Sigmoid colon (tissue), 7 donors: Measurements from ENCODE around the gene ATP6V0A1. TPM values are rescaled to one million over a fixed set of nuclear protein-coding genes. Genes with fewer than 3 reads are reported as not detected.
A peak's percentile ranks its signal among the peaks of the same experiment; 100 is the strongest.

Experiments
- DNase-seq: peaks from one replicate; pipeline ENCODE4 v3.0.0-alpha.2; 2019
- H3K27ac ChIP-seq, 4 donors: fragments of 200-600 bp; sonication (generic); one replicate each; pipeline ENCODE4 v1.5.1; 2016 to 2019; ENCODE audit warnings: mild to moderate bottlenecking in 1 of 4
- H3K27me3 ChIP-seq, 3 donors: fragments of 200-600 bp; sonication (generic); one replicate each; pipeline ENCODE4 v1.5.1; 2019; ENCODE audit warnings: mild to moderate bottlenecking in 1 of 3
- H3K36me3 ChIP-seq, 4 donors: fragments of 200-600 bp; sonication (generic); one replicate each; pipeline ENCODE4 v1.5.1; 2016 to 2019
- H3K4me1 ChIP-seq, 4 donors: fragments of 200-600 bp; sonication (generic); one replicate each; pipeline ENCODE4 v1.5.1; 2017 to 2019
- H3K4me3 ChIP-seq, 4 donors: fragments of 200-600 bp; sonication (generic); one replicate each; pipeline ENCODE4 v1.5.1; 2017 to 2019; ENCODE audit warnings: mild to moderate bottlenecking in 2 of 4, moderate library complexity in 1 of 4
- H3K9me3 ChIP-seq, 4 donors: fragments of 200-600 bp in 3 of 4; sonication (generic) in 3 of 4; one replicate each; pipeline versions ENCODE4 v1.5.1 to v1.6.1; 2013 to 2019
- EP300 ChIP-seq, 4 donors: sonication (generic); formaldehyde crosslinking; IDR thresholded peaks; one replicate each; pipeline ENCODE4 v1.6.1; 2017; ENCODE audit warnings: antibody characterized with exemption in 4 of 4
- POLR2A ChIP-seq, 2 donors: fragments of 450-650 bp; IDR thresholded peaks; one replicate each; pipeline ENCODE4 v1.6.1; 2016; ENCODE audit warnings: antibody characterized with exemption in 2 of 2, mild to moderate bottlenecking in 2 of 2, moderate library complexity in 2 of 2
- POLR2AphosphoS5 ChIP-seq, 4 donors: sonication (generic); formaldehyde crosslinking; IDR thresholded peaks; one replicate each; pipeline ENCODE4 v1.6.1; 2017; ENCODE audit warnings: antibody characterized with exemption in 4 of 4
- WGBS, 2 donors: extraction: QIAGEN DNeasy Blood & Tissue Kit; methylation state at CpG; one replicate each; pipeline ENCODE4 v1.1.7; 2013; 5-methylcytosine and 5-hydroxymethylcytosine counted together
- intact Hi-C: fragments of 100-400 bp; cut with DNase I; formaldehyde crosslinking; loops from one replicate; pipeline ENCODE4 v1.15.1; 2023
- polyA plus RNA-seq, 3 donors: library from polyadenylated mRNA; stranded (reverse); fragments of 200-250 nt; gene quantifications; one replicate each; pipeline ENCODE4 v1.2.3, GENCODE V29; 2013
- total RNA-seq, 4 donors: library from RNA; depleted of rRNA; stranded (reverse); fragments of >200 nt; gene quantifications; one replicate each; pipeline ENCODE4 v1.1.0, GENCODE V29; 2016
- TF ChIP-seq, protein P1 (sequence below), 4 experiments: fragments of 450-650 bp in 3 of 4; fragments of 200-600 bp in 1 of 4; IDR thresholded peaks; one replicate each; pipeline ENCODE4 v1.5.1; 2016 to 2019; ENCODE audit warnings: antibody characterized with exemption in 4 of 4, mild to moderate bottlenecking in 3 of 4, moderate library complexity in 2 of 4
- donor health status: healthy with polysubstance abuse.
- donor health status: Bipolar disorder and iron deficiency.
- donor health status: healthy.

The ATP6V0A1 gene
- total and polyA plus RNA-seq, 7 donors: 11.6 to 96.1 (median 48.9) TPM

DNA sequence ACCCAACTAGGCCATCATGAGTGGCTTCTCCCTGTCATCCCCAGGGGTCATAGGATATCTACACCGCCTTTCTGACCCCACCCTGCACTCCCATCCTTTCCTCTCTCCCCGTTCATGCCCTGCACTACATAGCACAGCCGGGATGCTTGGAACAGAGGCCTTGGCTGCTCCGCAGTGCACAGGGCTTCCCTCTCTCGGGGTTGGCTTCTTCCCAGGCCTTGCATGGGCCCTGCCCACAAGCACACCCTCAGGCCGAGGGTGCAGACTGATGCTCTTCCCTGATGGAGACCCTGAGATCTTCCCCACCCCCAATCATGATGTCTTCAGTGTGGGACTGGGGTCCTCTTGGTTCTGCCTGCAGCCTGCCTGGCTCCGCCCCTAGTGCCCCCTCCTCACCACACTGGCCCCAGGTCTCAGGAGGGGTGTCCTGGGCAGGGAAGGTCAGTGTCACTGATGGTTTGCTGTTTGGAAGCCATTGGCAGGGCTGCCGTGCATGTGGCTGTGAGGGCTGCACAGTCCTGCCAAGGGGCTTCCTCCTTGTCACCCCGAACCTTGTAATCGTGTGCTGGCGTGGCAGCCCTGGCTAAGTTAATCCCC, 63.1 kb downstream of the ATP6V0A1 start:
- H3K27me3 ChIP-seq: no peaks in the 10 kb centered on the region
- TF ChIP-seq POLR2AphosphoS5 (IDR thresholded peaks at IDR 0.05) (peak in 1 of 4 donors; percentile 30), EP300 (IDR thresholded peaks at IDR 0.05) (no peak), POLR2A (IDR thresholded peaks at IDR 0.05) (no peak)
- H3K9me3 ChIP-seq: no peaks in the 10 kb centered on the region
- H3K36me3 ChIP-seq: peaks cover 0 to 4% (median 0%) of the 10 kb centered on the region in 4 donors
- peaks cover 0 to 75% (median 70%) of the 10 kb centered on the region in 4 donors for H3K4me1 ChIP-seq
- H3K27ac ChIP-seq: peak overlapping the region; percentile 95 to 98 (median 98)
- peak; percentile 81 for DNase-seq
- 78 to 85% methylated on average over 11 of the region's 11 CpGs for WGBS, 2 donors
- intact Hi-C loops: no loop called here
- H3K4me3 ChIP-seq: no peak overlapping the region

GRCh38 chr17:42522263-42522790, 63.6 kb downstream of the ATP6V0A1 start:
- peak overlapping the region; percentile 95 to 98 (median 98) for H3K27ac ChIP-seq
- no peaks in the 10 kb centered on the region for H3K36me3 ChIP-seq
- peaks cover 0 to 75% (median 69%) of the 10 kb centered on the region in 4 donors for H3K4me1 ChIP-seq
- no peaks in the 10 kb centered on the region for H3K9me3 ChIP-seq
- no peak overlapping the region for H3K4me3 ChIP-seq
- no peaks in the 10 kb centered on the region for H3K27me3 ChIP-seq
- 73 to 83% methylated on average over 9 of the region's 9 CpGs for WGBS, 2 donors
- TF ChIP-seq, protein P1, sequence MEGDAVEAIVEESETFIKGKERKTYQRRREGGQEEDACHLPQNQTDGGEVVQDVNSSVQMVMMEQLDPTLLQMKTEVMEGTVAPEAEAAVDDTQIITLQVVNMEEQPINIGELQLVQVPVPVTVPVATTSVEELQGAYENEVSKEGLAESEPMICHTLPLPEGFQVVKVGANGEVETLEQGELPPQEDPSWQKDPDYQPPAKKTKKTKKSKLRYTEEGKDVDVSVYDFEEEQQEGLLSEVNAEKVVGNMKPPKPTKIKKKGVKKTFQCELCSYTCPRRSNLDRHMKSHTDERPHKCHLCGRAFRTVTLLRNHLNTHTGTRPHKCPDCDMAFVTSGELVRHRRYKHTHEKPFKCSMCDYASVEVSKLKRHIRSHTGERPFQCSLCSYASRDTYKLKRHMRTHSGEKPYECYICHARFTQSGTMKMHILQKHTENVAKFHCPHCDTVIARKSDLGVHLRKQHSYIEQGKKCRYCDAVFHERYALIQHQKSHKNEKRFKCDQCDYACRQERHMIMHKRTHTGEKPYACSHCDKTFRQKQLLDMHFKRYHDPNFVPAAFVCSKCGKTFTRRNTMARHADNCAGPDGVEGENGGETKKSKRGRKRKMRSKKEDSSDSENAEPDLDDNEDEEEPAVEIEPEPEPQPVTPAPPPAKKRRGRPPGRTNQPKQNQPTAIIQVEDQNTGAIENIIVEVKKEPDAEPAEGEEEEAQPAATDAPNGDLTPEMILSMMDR (IDR thresholded peaks at IDR 0.05): no peak
- TF ChIP-seq POLR2A (IDR thresholded peaks at IDR 0.05): no peak
- TF ChIP-seq POLR2AphosphoS5 (IDR thresholded peaks at IDR 0.05): no peak
- TF ChIP-seq EP300 (IDR thresholded peaks at IDR 0.05): no peak
- DNase-seq: no peak
- intact Hi-C loops: no loop called here

DNA sequence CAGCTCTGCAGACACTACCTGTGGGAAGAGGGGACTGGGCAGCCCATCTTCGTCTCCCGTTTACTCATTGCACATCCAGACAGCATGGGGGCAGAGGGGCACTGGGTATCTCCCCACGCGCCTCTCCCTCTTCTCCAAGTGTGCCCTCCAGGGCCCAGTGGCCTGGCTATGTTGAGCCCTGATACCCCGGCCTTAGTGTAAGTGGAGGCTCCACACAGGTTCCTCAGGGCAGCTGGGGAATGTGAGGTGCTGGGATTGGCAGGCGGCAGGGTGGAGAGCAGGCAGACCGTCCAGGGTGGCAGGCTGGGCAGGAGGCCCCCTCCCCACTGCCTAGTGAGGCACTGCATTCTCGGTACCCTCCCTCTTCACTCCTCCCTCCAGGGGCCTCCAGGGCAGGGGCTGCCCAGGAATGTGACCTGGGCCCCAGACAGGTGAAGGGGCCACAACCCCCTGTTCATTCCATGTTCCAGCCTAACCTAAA, 64.2 kb downstream of the ATP6V0A1 start:
- no peak overlapping the region for H3K4me3 ChIP-seq
- WGBS, 2 donors: 91 to 95% methylated on average over 8 of the region's 8 CpGs
- H3K4me1 ChIP-seq: peaks cover 0 to 72% (median 67%) of the 10 kb centered on the region in 4 donors
- DNase-seq: no peak
- no peaks in the 10 kb centered on the region for H3K36me3 ChIP-seq
- intact Hi-C loops: no loop called here
- no peaks in the 10 kb centered on the region for H3K27me3 ChIP-seq
- no peak for TF ChIP-seq EP300 (IDR thresholded peaks at IDR 0.05)
- no peak for TF ChIP-seq POLR2AphosphoS5 (IDR thresholded peaks at IDR 0.05)
- no peak for TF ChIP-seq POLR2A (IDR thresholded peaks at IDR 0.05)
- TF ChIP-seq, protein P1 (IDR thresholded peaks at IDR 0.05): no peak
- peak overlapping the region; percentile 95 to 98 (median 98) for H3K27ac ChIP-seq
- no peaks in the 10 kb centered on the region for H3K9me3 ChIP-seq

- TF ChIP-seq EP300 (IDR thresholded peaks at IDR 0.05): no peak
- TF ChIP-seq, protein P1 (IDR thresholded peaks at IDR 0.05): no peak
- TF ChIP-seq POLR2A (IDR thresholded peaks at IDR 0.05): no peak
- no peak for TF ChIP-seq POLR2AphosphoS5 (IDR thresholded peaks at IDR 0.05)
- Histone ChIP-seq H3K27me3 (no peaks in the 10 kb centered on the region), H3K27ac (peak overlapping the region in 3 of 4 donors; percentile 95 to 98 (median 98)), H3K36me3 (no peaks in the 10 kb centered on the region), H3K4me3 (no peak overlapping the region), H3K9me3 (no peaks in the 10 kb centered on the region), H3K4me1 (peaks cover 0 to 49% (median 43%) of the 10 kb centered on the region in 4 donors)
- no peak for DNase-seq
- 88 to 90% methylated on average over 2 of the region's 2 CpGs for WGBS, 2 donors
- intact Hi-C loops: no loop called here
These were observed 66.5 kb downstream of the ATP6V0A1 start for GRCh38 chr17:42525221-42525620.

GRCh38 chr17:42526031-42526444, 67.4 kb downstream of the ATP6V0A1 start:
- DNase-seq: peak; percentile 59
- Histone ChIP-seq H3K4me3 (no peak overlapping the region), H3K36me3 (no peaks in the 10 kb centered on the region), H3K27ac (peak overlapping the region; percentile 34 to 98 (median 42)), H3K4me1 (peaks cover 0 to 40% (median 37%) of the 10 kb centered on the region in 4 donors), H3K9me3 (no peaks in the 10 kb centered on the region), H3K27me3 (no peaks in the 10 kb centered on the region)
- 21 to 61% methylated on average over 6 of the region's 6 CpGs for WGBS, 2 donors
- intact Hi-C loops: no loop called here
- TF ChIP-seq, protein P1 (IDR thresholded peaks at IDR 0.05): no peak
- TF ChIP-seq POLR2A (IDR thresholded peaks at IDR 0.05): no peak
- TF ChIP-seq POLR2AphosphoS5 (IDR thresholded peaks at IDR 0.05): no peak
